Astrocyte (in vitro differentiated cells and primary cell): Measurements from ENCODE around the gene JAKMIP1. TPM values are rescaled to one million over a fixed set of nuclear protein-coding genes. Genes with fewer than 3 reads are reported as not detected.

ENCODE experiments used
- DNase-seq: peaks from one replicate; pipeline ENCODE4 v3.0.0-alpha.2; 2010; ENCODE audit warnings: low read depth
- FAIRE-seq: peaks from 2 replicates; lab custom pipeline; 2011; peaks lifted over from hg19 to GRCh38; lab: Jason Lieb, UNC
- H2AFZ ChIP-seq: 2 replicates; pipeline ENCODE4 v1.6.0; 2012; ENCODE audit warnings: low read depth, low read length, inconsistent platforms
- H3K27ac ChIP-seq: 2 replicates; pipeline ENCODE4 v1.5.1; 2011; ENCODE audit warnings: low read depth, low read length, inconsistent platforms
- H3K27me3 ChIP-seq: 2 replicates; pipeline ENCODE4 v1.6.0; 2011; ENCODE audit warnings: low read length, inconsistent platforms; ENCODE audit not compliant: insufficient read depth
- H3K36me3 ChIP-seq: 2 replicates; pipeline ENCODE4 v1.5.1; 2011; ENCODE audit warnings: low read length, inconsistent platforms; ENCODE audit not compliant: insufficient read depth
- H3K4me1 ChIP-seq: 2 replicates; pipeline ENCODE4 v1.5.1; 2011; ENCODE audit warnings: low read length, inconsistent platforms; ENCODE audit not compliant: insufficient read depth
- H3K4me2 ChIP-seq: 2 replicates; pipeline ENCODE4 v1.6.0; 2012; ENCODE audit warnings: low read length, inconsistent platforms
- H3K4me3 ChIP-seq: 2 replicates; pipeline ENCODE4 v1.5.1; 2011; ENCODE audit warnings: low read depth, mild to moderate bottlenecking, low read length, inconsistent platforms; ENCODE audit not compliant: insufficient read depth
- H3K79me2 ChIP-seq: 2 replicates; pipeline ENCODE4 v1.6.0; 2012; ENCODE audit warnings: mild to moderate bottlenecking, low read length, inconsistent platforms; ENCODE audit not compliant: insufficient read depth
- H3K9ac ChIP-seq: 2 replicates; pipeline ENCODE4 v1.6.0; 2012; ENCODE audit warnings: mild to moderate bottlenecking, low read length, inconsistent platforms
- H3K9me3 ChIP-seq: 2 replicates; pipeline ENCODE4 v1.5.1; 2012; ENCODE audit warnings: low read depth, mild to moderate bottlenecking, low read length, inconsistent platforms; ENCODE audit not compliant: insufficient read depth
- H4K20me1 ChIP-seq: 2 replicates; pipeline ENCODE4 v1.6.0; 2012; ENCODE audit warnings: low read length, inconsistent platforms; ENCODE audit not compliant: insufficient read depth
- H3K27ac Mint-ChIP-seq: one replicate; pipeline ENCODE4 v1.8.0; 2021; ENCODE audit warnings: mild to moderate bottlenecking, mixed read lengths; ENCODE audit not compliant: unreplicated experiment
- H3K27me3 Mint-ChIP-seq: one replicate; pipeline ENCODE4 v1.8.0; 2021; ENCODE audit warnings: low read depth, mixed read lengths; ENCODE audit not compliant: unreplicated experiment
- H3K36me3 Mint-ChIP-seq: one replicate; pipeline ENCODE4 v1.8.0; 2021; ENCODE audit warnings: low read depth, mixed read lengths; ENCODE audit not compliant: unreplicated experiment
- H3K4me1 Mint-ChIP-seq: one replicate; pipeline ENCODE4 v1.8.0; 2021; ENCODE audit warnings: low read depth, mixed read lengths; ENCODE audit not compliant: unreplicated experiment
- H3K4me3 Mint-ChIP-seq: one replicate; pipeline ENCODE4 v1.8.0; 2021; ENCODE audit warnings: mild to moderate bottlenecking, moderate library complexity, mixed read lengths; ENCODE audit not compliant: unreplicated experiment
- H3K9me3 Mint-ChIP-seq: one replicate; pipeline ENCODE4 v1.8.0; 2021; ENCODE audit warnings: mild to moderate bottlenecking, mixed read lengths; ENCODE audit not compliant: unreplicated experiment
- EZH2 ChIP-seq: IDR thresholded peaks from 2 replicates; pipeline ENCODE4 v1.6.1; 2012; ENCODE audit warnings: mild to moderate bottlenecking, low read length, inconsistent platforms; ENCODE audit not compliant: insufficient read depth
- total RNA-seq: library from RNA; stranded (reverse); gene quantifications from 2 replicates; pipeline ENCODE4 v1.2.1, GENCODE V29; 2021
- TF ChIP-seq, protein P1 (sequence below): IDR thresholded peaks from 2 replicates; pipeline ENCODE4 v1.5.1; 2011; ENCODE audit warnings: low read depth, mild to moderate bottlenecking, inconsistent platforms, low read length, moderate library complexity; ENCODE audit not compliant: insufficient read depth

Gene JAKMIP1
- total RNA-seq, 1 donor from 2014 or later, result 0.50 TPM

- peaks cover 2% of the 10 kb centered on the region for H3K27me3 ChIP-seq
- no peaks in the 10 kb centered on the region for H4K20me1 ChIP-seq
- no peaks in the 10 kb centered on the region for H3K9me3 ChIP-seq
- FAIRE-seq, result no peak
- no peaks in the 10 kb centered on the region for H3K36me3 ChIP-seq
- no peak overlapping the region for H2AFZ ChIP-seq
- no peaks in the 10 kb centered on the region for H3K4me1 ChIP-seq
- peaks cover 4% of the 10 kb centered on the region for H3K9me3 Mint-ChIP-seq
- H3K4me1 Mint-ChIP-seq, result peaks cover 11% of the 10 kb centered on the region
- no peak overlapping the region for H3K4me3 Mint-ChIP-seq
- no peak overlapping the region for H3K27ac ChIP-seq
- peaks cover 26% of the 10 kb centered on the region for H3K27me3 Mint-ChIP-seq
- TF ChIP-seq, protein P1, sequence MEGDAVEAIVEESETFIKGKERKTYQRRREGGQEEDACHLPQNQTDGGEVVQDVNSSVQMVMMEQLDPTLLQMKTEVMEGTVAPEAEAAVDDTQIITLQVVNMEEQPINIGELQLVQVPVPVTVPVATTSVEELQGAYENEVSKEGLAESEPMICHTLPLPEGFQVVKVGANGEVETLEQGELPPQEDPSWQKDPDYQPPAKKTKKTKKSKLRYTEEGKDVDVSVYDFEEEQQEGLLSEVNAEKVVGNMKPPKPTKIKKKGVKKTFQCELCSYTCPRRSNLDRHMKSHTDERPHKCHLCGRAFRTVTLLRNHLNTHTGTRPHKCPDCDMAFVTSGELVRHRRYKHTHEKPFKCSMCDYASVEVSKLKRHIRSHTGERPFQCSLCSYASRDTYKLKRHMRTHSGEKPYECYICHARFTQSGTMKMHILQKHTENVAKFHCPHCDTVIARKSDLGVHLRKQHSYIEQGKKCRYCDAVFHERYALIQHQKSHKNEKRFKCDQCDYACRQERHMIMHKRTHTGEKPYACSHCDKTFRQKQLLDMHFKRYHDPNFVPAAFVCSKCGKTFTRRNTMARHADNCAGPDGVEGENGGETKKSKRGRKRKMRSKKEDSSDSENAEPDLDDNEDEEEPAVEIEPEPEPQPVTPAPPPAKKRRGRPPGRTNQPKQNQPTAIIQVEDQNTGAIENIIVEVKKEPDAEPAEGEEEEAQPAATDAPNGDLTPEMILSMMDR, result peak; percentile 77
- no peak for TF ChIP-seq EZH2
- H3K36me3 Mint-ChIP-seq, result no peaks in the 10 kb centered on the region
- H3K9ac ChIP-seq, result no peak overlapping the region
- H3K27ac Mint-ChIP-seq, result no peak overlapping the region
- no peak overlapping the region for H3K4me3 ChIP-seq
- H3K4me2 ChIP-seq, result no peak overlapping the region
- peak; percentile 2 for DNase-seq
- no peaks in the 10 kb centered on the region for H3K79me2 ChIP-seq
Observed at GRCh38 chr4:6019316-6020263, 180.8 kb downstream of the JAKMIP1 start.

DNA sequence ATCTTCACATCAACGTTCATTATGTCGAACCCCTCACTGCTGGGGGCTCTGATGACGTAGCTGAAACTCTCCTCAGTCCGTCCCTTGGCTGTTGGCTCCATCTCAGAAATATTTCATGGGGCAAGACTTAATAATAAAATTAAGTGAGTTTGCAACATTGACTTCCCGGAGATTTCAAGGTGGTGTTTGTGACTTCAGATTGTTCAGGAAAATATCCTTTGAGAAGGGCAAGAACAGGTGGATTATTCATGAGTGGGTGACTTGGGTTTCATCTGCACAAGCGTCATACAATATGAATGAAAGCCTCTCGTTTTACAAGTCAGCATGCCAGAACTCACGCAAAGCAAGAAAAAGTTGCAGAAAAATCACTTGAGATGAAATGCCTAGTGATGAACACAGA is 182.0 kb downstream of the JAKMIP1 start, which contains the start of gene C4orf50:
Gene C4orf50 (minus strand): TSS at position 101 of the 400 bp plus-strand sequence.
- no peaks in the 10 kb centered on the region for H3K36me3 Mint-ChIP-seq
- TF ChIP-seq, protein P1, result no peak
- TF ChIP-seq EZH2, result no peak
- no peak within 1 kb of the TSS for H3K27ac Mint-ChIP-seq
- peaks cover 22% of the 10 kb centered on the region for H3K27me3 Mint-ChIP-seq
- peaks cover 3% of the 10 kb centered on the region for H3K4me1 Mint-ChIP-seq
- H3K27ac ChIP-seq, result no peak within 1 kb of the TSS
- H3K4me3 Mint-ChIP-seq, result no peak within 1 kb of the TSS
- no peaks in the 10 kb centered on the region for H3K4me1 ChIP-seq
- peaks cover 4% of the 10 kb centered on the region for H3K9me3 Mint-ChIP-seq
- no peak within 1 kb of the TSS for H2AFZ ChIP-seq
- no peak for FAIRE-seq
- H3K9ac ChIP-seq, result no peak within 1 kb of the TSS
- H3K27me3 ChIP-seq, result peaks cover 2% of the 10 kb centered on the region
- no peak within 1 kb of the TSS for H3K4me3 ChIP-seq
- H3K9me3 ChIP-seq, result no peaks in the 10 kb centered on the region
- no peak for DNase-seq
- no peaks in the 10 kb centered on the region for H4K20me1 ChIP-seq
- no peak within 1 kb of the TSS for H3K4me2 ChIP-seq
- H3K79me2 ChIP-seq, result no peaks in the 10 kb centered on the region
- H3K36me3 ChIP-seq, result no peaks in the 10 kb centered on the region

DNA sequence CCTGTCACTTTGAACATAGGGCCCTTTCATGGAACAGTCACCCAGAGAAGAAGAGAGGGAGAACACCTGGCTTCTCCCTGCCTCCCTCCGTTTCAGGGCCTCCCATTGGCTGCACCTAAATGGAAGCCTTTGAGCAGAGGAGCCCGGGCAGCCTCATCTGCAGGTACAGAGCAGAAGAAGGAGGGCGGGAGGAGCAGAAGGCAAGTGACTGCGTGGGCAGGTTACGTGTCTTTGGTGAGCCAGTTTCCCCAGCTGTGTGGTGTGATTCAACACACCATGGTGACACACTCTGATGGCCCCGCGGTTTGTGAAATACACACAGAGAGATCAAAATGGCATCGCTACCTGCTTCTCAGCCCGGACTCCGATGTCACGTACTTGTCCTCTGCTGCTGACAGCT is 182.5 kb downstream of the JAKMIP1 start:
- FAIRE-seq, result no peak
- no peaks in the 10 kb centered on the region for H3K36me3 Mint-ChIP-seq
- Histone ChIP-seq H3K9me3 (no peaks in the 10 kb centered on the region), H3K27me3 (peaks cover 2% of the 10 kb centered on the region), H3K4me1 (no peaks in the 10 kb centered on the region), H3K27ac (no peak overlapping the region), H3K36me3 (no peaks in the 10 kb centered on the region), H2AFZ (no peak overlapping the region), H3K79me2 (no peaks in the 10 kb centered on the region), H3K4me2 (no peak overlapping the region), H3K9ac (no peak overlapping the region), H4K20me1 (no peaks in the 10 kb centered on the region), H3K4me3 (no peak overlapping the region)
- peaks cover 2% of the 10 kb centered on the region for H3K4me1 Mint-ChIP-seq
- DNase-seq, result no peak
- TF ChIP-seq EZH2, result no peak
- TF ChIP-seq, protein P1, result no peak
- no peak overlapping the region for H3K4me3 Mint-ChIP-seq
- H3K9me3 Mint-ChIP-seq, result peaks cover 4% of the 10 kb centered on the region
- H3K27me3 Mint-ChIP-seq, result peaks cover 22% of the 10 kb centered on the region
- no peak overlapping the region for H3K27ac Mint-ChIP-seq
